Activated naive CD4-positive, alpha-beta T cell treated with anti-CD3 and anti-CD28 coated beads, Interleukin-2, amount 10 ng/mL, durations not matched to agents 7 days and 5 days (primary cell): ENCODE results near the gene DMGDH.

ENCODE experiments used
- CTCF ChIA-PET: fragments of 350-600 bp; sonication (Branson Sonifier 250); formaldehyde crosslinking; loops from one replicate; lab custom pipeline; 2021; ENCODE audit warnings: antibody characterized with exemption; lab: Charles Lee
- DNase-seq: peaks from one replicate; pipeline ENCODE4 v3.0.0-alpha.2; 2020
- H3K27ac Mint-ChIP-seq: one replicate; pipeline ENCODE4 v1.8.0; 2021; ENCODE audit warnings: mild to moderate bottlenecking, moderate library complexity, mixed read lengths
- H3K27me3 Mint-ChIP-seq: one replicate; pipeline ENCODE4 v1.8.0; 2021; ENCODE audit warnings: mild to moderate bottlenecking, mixed read lengths
- H3K36me3 Mint-ChIP-seq: one replicate; pipeline ENCODE4 v1.8.0; 2021; ENCODE audit warnings: mixed read lengths
- H3K4me1 Mint-ChIP-seq: one replicate; pipeline ENCODE4 v1.8.0; 2021; ENCODE audit warnings: mixed read lengths
- H3K4me3 Mint-ChIP-seq: one replicate; pipeline ENCODE4 v1.8.0; 2021; ENCODE audit warnings: mild to moderate bottlenecking, moderate library complexity, mixed read lengths
- H3K9me3 Mint-ChIP-seq: one replicate; pipeline ENCODE4 v1.8.0; 2021; ENCODE audit warnings: mixed read lengths

The DMGDH gene

GRCh38 chr5:78968781-78969180 lies 100.7 kb downstream of the DMGDH start:
- no peak overlapping the region for H3K4me3 Mint-ChIP-seq
- no peak for DNase-seq
- peaks cover 7% of the 10 kb centered on the region for H3K36me3 Mint-ChIP-seq
- CTCF ChIA-PET, result no interaction called here
- no peaks in the 10 kb centered on the region for H3K4me1 Mint-ChIP-seq
- H3K27me3 Mint-ChIP-seq, result peaks cover 5% of the 10 kb centered on the region
- H3K27ac Mint-ChIP-seq, result no peak overlapping the region
- no peaks in the 10 kb centered on the region for H3K9me3 Mint-ChIP-seq

- no peak overlapping the region for H3K27ac Mint-ChIP-seq
- H3K4me3 Mint-ChIP-seq, result no peak overlapping the region
- no peaks in the 10 kb centered on the region for H3K4me1 Mint-ChIP-seq
- H3K9me3 Mint-ChIP-seq, result no peaks in the 10 kb centered on the region
- CTCF ChIA-PET, result interaction anchor here (1.2 to 3.2 kb wide), 2 partner anchors 66 to 427 kb away, joined by 3 to 15 read pairs; no protein-coding TSS in a partner anchor
- peaks cover 14% of the 10 kb centered on the region for H3K36me3 Mint-ChIP-seq
- no peak for DNase-seq
- H3K27me3 Mint-ChIP-seq, result no peaks in the 10 kb centered on the region
Observed at GRCh38 chr5:78964889-78965288, 104.6 kb downstream of the DMGDH start.

- no peaks in the 10 kb centered on the region for H3K4me1 Mint-ChIP-seq
- no peak overlapping the region for H3K27ac Mint-ChIP-seq
- CTCF ChIA-PET, result no interaction called here
- DNase-seq, result no peak
- no peaks in the 10 kb centered on the region for H3K27me3 Mint-ChIP-seq
- peaks cover 13% of the 10 kb centered on the region for H3K36me3 Mint-ChIP-seq
- H3K4me3 Mint-ChIP-seq, result no peak overlapping the region
- no peaks in the 10 kb centered on the region for H3K9me3 Mint-ChIP-seq
Observed at GRCh38 chr5:78961743-78962142, 107.7 kb downstream of the DMGDH start.

GRCh38 chr5:78959767-78960166 lies 109.7 kb downstream of the DMGDH start:
- Mint-ChIP-seq H3K4me3 (no peak overlapping the region), H3K9me3 (no peaks in the 10 kb centered on the region), H3K4me1 (no peaks in the 10 kb centered on the region), H3K36me3 (peaks cover 16% of the 10 kb centered on the region), H3K27me3 (no peaks in the 10 kb centered on the region), H3K27ac (no peak overlapping the region)
- CTCF ChIA-PET, result interaction anchor here (1.1 kb wide), 1 partner anchor 382 kb away, joined by 3 read pairs; no protein-coding TSS in a partner anchor
- no peak for DNase-seq

GRCh38 chr5:78958672-78959445 lies 110.6 kb downstream of the DMGDH start:
- CTCF ChIA-PET, result no interaction called here
- no peak for DNase-seq
- H3K36me3 Mint-ChIP-seq, result peaks cover 13% of the 10 kb centered on the region
- H3K27ac Mint-ChIP-seq, result no peak overlapping the region
- no peaks in the 10 kb centered on the region for H3K27me3 Mint-ChIP-seq
- no peak overlapping the region for H3K4me3 Mint-ChIP-seq
- H3K4me1 Mint-ChIP-seq, result no peaks in the 10 kb centered on the region
- no peaks in the 10 kb centered on the region for H3K9me3 Mint-ChIP-seq

- Mint-ChIP-seq H3K4me3 (no peak overlapping the region), H3K36me3 (peaks cover 9% of the 10 kb centered on the region), H3K27ac (no peak overlapping the region), H3K27me3 (no peaks in the 10 kb centered on the region), H3K9me3 (no peaks in the 10 kb centered on the region), H3K4me1 (peaks cover 4% of the 10 kb centered on the region)
- DNase-seq, result no peak
- CTCF ChIA-PET, result no interaction called here
Observed at GRCh38 chr5:78956901-78957300, 112.6 kb downstream of the DMGDH start.

GRCh38 chr5:78953092-78953800 lies 116.2 kb downstream of the DMGDH start:
- Mint-ChIP-seq H3K27me3 (no peaks in the 10 kb centered on the region), H3K4me3 (no peak overlapping the region), H3K9me3 (no peaks in the 10 kb centered on the region), H3K4me1 (peaks cover 4% of the 10 kb centered on the region), H3K27ac (peak overlapping the region; percentile 46), H3K36me3 (peaks cover 7% of the 10 kb centered on the region)
- CTCF ChIA-PET, result interaction anchor here (0.5 kb wide), 1 partner anchor 41 kb away, joined by 3 read pairs; no protein-coding TSS in a partner anchor
- DNase-seq, result no peak
